Mammary epithelial cell (primary cell): ENCODE results near the gene MYO3B.

ENCODE experiments used
- EZH2 ChIP-seq: IDR thresholded peaks from 2 replicates; pipeline ENCODE4 v1.6.1; 2012; ENCODE audit warnings: low read length, inconsistent platforms, borderline replicate concordance
- TF ChIP-seq, protein P1 (sequence below), 2 donors: IDR thresholded peaks in 1 of 2; conservative IDR thresholded peaks in 1 of 2; 2 replicates each; pipeline ENCODE4 v1.5.1; 2011 to 2012; ENCODE audit warnings: inconsistent platforms in 2 of 2, low read length in 2 of 2, mild to moderate bottlenecking in 2 of 2, control low read depth in 1 of 2, low read depth in 1 of 2; ENCODE audit not compliant: insufficient read depth in 1 of 2; ENCODE audit errors: extremely low read depth in 1 of 2

- TF ChIP-seq, protein P1, sequence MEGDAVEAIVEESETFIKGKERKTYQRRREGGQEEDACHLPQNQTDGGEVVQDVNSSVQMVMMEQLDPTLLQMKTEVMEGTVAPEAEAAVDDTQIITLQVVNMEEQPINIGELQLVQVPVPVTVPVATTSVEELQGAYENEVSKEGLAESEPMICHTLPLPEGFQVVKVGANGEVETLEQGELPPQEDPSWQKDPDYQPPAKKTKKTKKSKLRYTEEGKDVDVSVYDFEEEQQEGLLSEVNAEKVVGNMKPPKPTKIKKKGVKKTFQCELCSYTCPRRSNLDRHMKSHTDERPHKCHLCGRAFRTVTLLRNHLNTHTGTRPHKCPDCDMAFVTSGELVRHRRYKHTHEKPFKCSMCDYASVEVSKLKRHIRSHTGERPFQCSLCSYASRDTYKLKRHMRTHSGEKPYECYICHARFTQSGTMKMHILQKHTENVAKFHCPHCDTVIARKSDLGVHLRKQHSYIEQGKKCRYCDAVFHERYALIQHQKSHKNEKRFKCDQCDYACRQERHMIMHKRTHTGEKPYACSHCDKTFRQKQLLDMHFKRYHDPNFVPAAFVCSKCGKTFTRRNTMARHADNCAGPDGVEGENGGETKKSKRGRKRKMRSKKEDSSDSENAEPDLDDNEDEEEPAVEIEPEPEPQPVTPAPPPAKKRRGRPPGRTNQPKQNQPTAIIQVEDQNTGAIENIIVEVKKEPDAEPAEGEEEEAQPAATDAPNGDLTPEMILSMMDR (conservative IDR thresholded peaks at IDR 0.05 in 1 of 2, IDR thresholded peaks at IDR 0.05 in 1 of 2; ENCODE audit: extremely low read depth in 1 of 2, insufficient read depth in 1 of 2, low read depth in 1 of 2, low read length in 2 of 2): no peak
- no peak for TF ChIP-seq EZH2
Measured at GRCh38 chr2:170145191-170145590, 32.8 kb upstream of the MYO3B start.
